ENCODE measurements around the gene AK5.

The AK5 gene

GRCh38 chr1:77336729-77337128 is 54.9 kb downstream of the AK5 start:
- H3K79me2 ChIP-seq (ENCODE audit: insufficient read depth, low read length), result no peaks in the 10 kb centered on the region
- no peaks in the 10 kb centered on the region for H3K9me3 ChIP-seq (ENCODE audit: insufficient read depth, low read length)
- no peak overlapping the region for H3K4me3 ChIP-seq (ENCODE audit: insufficient read depth, low read length, poor library complexity, severe bottlenecking)
- no peaks in the 10 kb centered on the region for H3K9me2 ChIP-seq (replicated peaks; ENCODE audit: insufficient read depth, low read length)
- H4K20me1 ChIP-seq (ENCODE audit: low read depth, low read length), result no peaks in the 10 kb centered on the region
- H3K4me2 ChIP-seq (ENCODE audit: low read depth, low read length, poor library complexity, severe bottlenecking), result no peak overlapping the region
- no peaks in the 10 kb centered on the region for H3K27me3 ChIP-seq (ENCODE audit: low read length)
- no peaks in the 10 kb centered on the region for H3K36me3 ChIP-seq (ENCODE audit: low read length)
- no peak overlapping the region for H3K27ac ChIP-seq (ENCODE audit: low read depth, low read length)
- H3F3A ChIP-seq (ENCODE audit: insufficient read depth), result no peaks in the 10 kb centered on the region
- no peak overlapping the region for H2AFZ ChIP-seq (ENCODE audit: low read depth, low read length, severe bottlenecking)
- TF ChIP-seq EZH2phosphoT487 (conservative IDR thresholded peaks at IDR 0.05; ENCODE audit: low read length) (no peak), CTCF (IDR thresholded peaks at IDR 0.05; ENCODE audit: insufficient read depth, low read length, poor library complexity, severe bottlenecking) (no peak)
- no peak overlapping the region for H3K9ac ChIP-seq (ENCODE audit: low read length)

GRCh38 chr1:77339326-77339725 is 57.5 kb downstream of the AK5 start:
- no peaks in the 10 kb centered on the region for H3K9me2 ChIP-seq (replicated peaks; ENCODE audit: insufficient read depth, low read length)
- no peaks in the 10 kb centered on the region for H3K79me2 ChIP-seq (ENCODE audit: insufficient read depth, low read length)
- H3K4me3 ChIP-seq (ENCODE audit: insufficient read depth, low read length, poor library complexity, severe bottlenecking), result no peak overlapping the region
- no peak overlapping the region for H3K9ac ChIP-seq (ENCODE audit: low read length)
- H3K27me3 ChIP-seq (ENCODE audit: low read length), result no peaks in the 10 kb centered on the region
- no peaks in the 10 kb centered on the region for H3K9me3 ChIP-seq (ENCODE audit: insufficient read depth, low read length)
- no peak overlapping the region for H3K27ac ChIP-seq (ENCODE audit: low read depth, low read length)
- no peak for TF ChIP-seq EZH2phosphoT487 (conservative IDR thresholded peaks at IDR 0.05; ENCODE audit: low read length)
- no peak for TF ChIP-seq CTCF (IDR thresholded peaks at IDR 0.05; ENCODE audit: insufficient read depth, low read length, poor library complexity, severe bottlenecking)
- no peaks in the 10 kb centered on the region for H4K20me1 ChIP-seq (ENCODE audit: low read depth, low read length)
- H2AFZ ChIP-seq (ENCODE audit: low read depth, low read length, severe bottlenecking), result no peak overlapping the region
- H3K4me2 ChIP-seq (ENCODE audit: low read depth, low read length, poor library complexity, severe bottlenecking), result no peak overlapping the region
- H3K36me3 ChIP-seq (ENCODE audit: low read length), result no peaks in the 10 kb centered on the region
- no peaks in the 10 kb centered on the region for H3F3A ChIP-seq (ENCODE audit: insufficient read depth)

- Histone ChIP-seq H3K27me3 (ENCODE audit: low read length) (no peaks in the 10 kb centered on the region), H4K20me1 (ENCODE audit: low read depth, low read length) (no peaks in the 10 kb centered on the region), H3K9me2 (replicated peaks; ENCODE audit: insufficient read depth, low read length) (no peaks in the 10 kb centered on the region), H3K9ac (ENCODE audit: low read length) (no peak overlapping the region), H3F3A (ENCODE audit: insufficient read depth) (no peaks in the 10 kb centered on the region), H2AFZ (ENCODE audit: low read depth, low read length, severe bottlenecking) (no peak overlapping the region), H3K9me3 (ENCODE audit: insufficient read depth, low read length) (no peaks in the 10 kb centered on the region), H3K4me2 (ENCODE audit: low read depth, low read length, poor library complexity, severe bottlenecking) (no peak overlapping the region), H3K79me2 (ENCODE audit: insufficient read depth, low read length) (no peaks in the 10 kb centered on the region), H3K36me3 (ENCODE audit: low read length) (no peaks in the 10 kb centered on the region), H3K4me3 (ENCODE audit: insufficient read depth, low read length, poor library complexity, severe bottlenecking) (no peak overlapping the region), H3K27ac (ENCODE audit: low read depth, low read length) (no peak overlapping the region)
- no peak for TF ChIP-seq EZH2phosphoT487 (conservative IDR thresholded peaks at IDR 0.05; ENCODE audit: low read length)
- no peak for TF ChIP-seq CTCF (IDR thresholded peaks at IDR 0.05; ENCODE audit: insufficient read depth, low read length, poor library complexity, severe bottlenecking)
Observed at GRCh38 chr1:77341195-77341594, 59.4 kb downstream of the AK5 start.
